NCI-H526 (cell line): Measurements from ENCODE around the gene RAB6C.
A peak's percentile ranks its signal among the peaks of the same experiment; 100 is the strongest.
"Not testable (repeated sequence)": the region's sequence is repeated elsewhere in the genome, so short reads cannot be mapped to it uniquely, and the experiment has no call there.

ENCODE experiments used
- DNase-seq, 2 experiments: peaks; one replicate each; lab custom pipeline; 2025; lab: John Stamatoyannopoulos, UW

The RAB6C gene

DNA sequence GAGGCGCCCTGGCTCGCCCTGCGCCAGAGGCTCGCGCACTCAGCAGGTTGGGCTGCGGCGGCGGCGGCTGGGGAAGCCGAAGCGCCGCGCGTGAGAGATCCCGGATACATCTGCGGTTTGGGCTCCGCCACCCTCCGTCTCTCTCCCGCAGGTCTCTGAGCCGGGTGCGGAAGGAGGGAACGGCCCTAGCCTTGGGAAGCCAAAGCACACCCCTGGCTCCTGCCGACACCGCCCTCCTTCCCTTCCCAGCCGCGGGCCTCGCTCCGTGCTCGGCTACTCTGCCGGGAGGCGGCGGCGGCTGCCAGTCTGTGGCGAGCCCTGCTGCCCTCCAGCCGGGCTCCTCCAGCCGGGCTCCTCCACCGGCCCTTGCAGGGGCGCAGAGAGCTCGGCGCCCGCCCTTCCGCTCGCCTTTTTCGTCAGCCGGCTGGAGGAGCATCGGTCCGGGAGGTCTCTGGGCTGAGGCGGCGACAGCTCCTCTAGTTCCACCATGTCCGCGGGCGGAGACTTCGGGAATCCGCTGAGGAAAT, at the start of gene RAB6C:
Gene RAB6C (plus strand): TSS at position 38 of the 527 bp plus-strand sequence. CDS start 450 bp downstream, at position 488.
- DNase-seq: peak; percentile 38 to 85

- DNase-seq: no peak
Measured at GRCh38 chr2:129930451-129930850, 49.0 kb upstream of the RAB6C start.

- DNase-seq: not testable (repeated sequence)
Measured at GRCh38 chr2:129933387-129933786, 46.1 kb upstream of the RAB6C start.

- DNase-seq: peak in 1 of 2 experiments; percentile 32
Measured at GRCh38 chr2:129934044-129934822, 45.2 kb upstream of the RAB6C start.

DNA sequence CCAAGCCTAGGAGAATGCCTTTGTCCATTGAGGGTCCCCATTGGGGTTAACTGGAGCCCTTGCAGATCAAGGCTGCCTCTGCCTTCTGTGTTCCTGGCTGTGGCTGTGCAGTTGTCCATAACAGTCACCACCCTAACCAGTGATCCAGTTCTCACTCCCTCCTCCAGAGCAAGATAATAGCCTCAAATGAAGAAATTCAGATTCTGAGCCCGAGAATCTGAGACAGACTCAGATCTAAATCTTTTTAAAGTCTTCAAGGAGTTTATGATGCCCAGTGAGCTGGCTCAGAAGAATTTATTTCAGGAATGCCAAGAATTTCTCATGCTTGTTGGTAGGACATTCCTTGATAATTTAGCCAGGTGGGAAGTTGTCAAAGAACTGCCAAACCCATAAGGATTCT, 44.3 kb upstream of the RAB6C start:
- DNase-seq: no peak

DNA sequence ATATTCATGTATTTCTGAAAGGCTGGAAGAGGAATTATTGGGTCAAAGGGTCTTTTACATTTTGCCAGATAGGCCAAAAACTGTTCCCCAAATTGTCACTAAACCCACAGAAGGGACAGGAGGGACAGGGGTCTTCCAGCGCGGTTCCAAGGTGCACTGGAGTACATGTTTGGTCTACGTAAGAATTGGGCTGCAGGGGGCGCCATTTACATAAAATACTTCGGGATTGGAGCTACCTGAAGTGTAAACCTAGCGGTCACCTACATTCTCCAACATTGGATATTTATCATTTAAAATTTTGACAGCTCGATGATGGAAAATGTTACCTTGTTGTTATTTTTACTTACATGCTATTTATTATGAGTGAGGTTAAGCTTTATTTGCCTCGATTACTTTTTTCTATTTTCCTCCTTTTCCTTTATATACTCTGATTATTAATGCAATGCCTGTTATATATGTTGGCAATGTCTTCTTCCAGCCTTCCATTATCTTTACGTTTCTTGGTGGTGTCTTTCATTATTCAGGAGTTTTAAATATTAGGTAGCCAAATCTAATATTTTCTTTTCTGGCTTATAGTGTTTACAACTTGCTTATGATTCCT, 43.0 kb upstream of the RAB6C start:
- peak in 1 of 2 experiments; percentile 83 for DNase-seq

DNA sequence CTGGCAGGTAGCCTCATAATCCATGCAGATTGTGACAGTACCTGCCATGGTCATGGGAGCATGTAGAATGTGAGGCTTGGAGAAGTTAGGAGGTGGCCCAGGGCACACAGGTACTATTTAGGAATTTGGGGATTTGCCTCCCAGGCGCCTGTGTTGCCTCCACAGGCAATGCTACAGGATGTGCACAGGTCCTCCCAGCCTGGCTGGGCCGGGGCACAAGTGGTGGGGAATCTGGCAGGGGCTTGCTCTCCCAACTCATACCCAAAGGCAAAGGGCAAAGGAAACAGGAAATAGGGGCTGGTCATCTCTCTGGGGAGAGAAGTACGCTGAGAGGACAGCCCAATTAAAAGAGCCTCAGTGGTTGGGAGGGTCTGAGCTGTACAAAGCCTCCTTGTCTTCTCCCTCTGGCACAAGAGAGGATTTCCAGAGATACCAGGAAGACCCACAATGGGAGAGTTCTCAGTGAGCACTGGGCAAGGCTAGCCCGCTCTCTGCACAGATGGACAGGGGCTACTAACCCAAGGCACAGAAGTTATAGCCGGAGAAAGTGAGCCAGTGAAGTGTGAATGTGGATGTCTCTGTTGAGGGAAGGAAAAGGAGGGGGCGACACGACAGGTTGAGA, 40.5 kb upstream of the RAB6C start:
- DNase-seq: not testable (repeated sequence)

DNA sequence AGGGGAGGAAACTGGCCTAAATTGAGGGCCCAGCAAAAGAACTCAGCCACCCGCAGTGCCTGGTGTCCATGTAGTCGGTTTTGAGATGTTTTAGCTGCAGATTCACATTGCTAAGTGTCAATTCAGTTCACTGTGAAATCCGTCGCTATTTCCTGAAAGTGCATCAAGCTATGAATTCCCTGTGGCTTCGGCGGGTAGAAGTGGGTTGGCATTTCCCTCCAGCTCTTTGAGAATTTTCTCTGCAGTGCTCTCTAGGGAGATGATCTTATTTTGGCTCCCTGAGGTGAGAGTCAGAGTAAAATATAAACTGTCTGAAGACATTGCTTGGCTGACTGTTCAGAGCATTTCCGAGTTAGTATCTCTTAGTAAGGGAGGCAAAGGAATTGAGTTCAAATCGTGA, 36.0 kb upstream of the RAB6C start:
- DNase-seq: not testable (repeated sequence)

DNA sequence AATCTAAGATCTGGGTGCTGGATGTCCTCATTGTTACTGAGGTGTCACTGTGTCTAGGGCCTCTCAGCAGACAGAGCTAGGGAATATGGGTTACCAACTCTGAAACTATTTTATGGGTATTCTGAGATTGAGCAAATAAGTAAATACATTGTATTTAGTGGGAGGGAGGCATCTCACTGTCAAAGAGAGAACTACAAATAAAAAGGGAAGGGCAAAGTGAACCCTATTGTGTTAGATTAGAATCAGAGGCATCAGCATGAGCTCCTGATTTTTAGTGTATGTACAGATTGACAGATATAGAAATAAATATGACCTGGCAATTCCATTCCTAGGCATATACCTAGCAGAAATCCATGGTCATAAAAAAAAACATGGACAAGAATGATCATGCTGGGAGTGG, 33.9 kb upstream of the RAB6C start:
- DNase-seq: no peak

- DNase-seq: not testable (repeated sequence)
Measured at GRCh38 chr2:129947712-129948111, 31.8 kb upstream of the RAB6C start.

GRCh38 chr2:129956171-129956570, 23.3 kb upstream of the RAB6C start:
- DNase-seq: not testable (repeated sequence)

GRCh38 chr2:129957891-129958290, 21.6 kb upstream of the RAB6C start:
- DNase-seq: no peak

GRCh38 chr2:129958736-129959135, 20.7 kb upstream of the RAB6C start:
- not testable (repeated sequence) for DNase-seq

DNA sequence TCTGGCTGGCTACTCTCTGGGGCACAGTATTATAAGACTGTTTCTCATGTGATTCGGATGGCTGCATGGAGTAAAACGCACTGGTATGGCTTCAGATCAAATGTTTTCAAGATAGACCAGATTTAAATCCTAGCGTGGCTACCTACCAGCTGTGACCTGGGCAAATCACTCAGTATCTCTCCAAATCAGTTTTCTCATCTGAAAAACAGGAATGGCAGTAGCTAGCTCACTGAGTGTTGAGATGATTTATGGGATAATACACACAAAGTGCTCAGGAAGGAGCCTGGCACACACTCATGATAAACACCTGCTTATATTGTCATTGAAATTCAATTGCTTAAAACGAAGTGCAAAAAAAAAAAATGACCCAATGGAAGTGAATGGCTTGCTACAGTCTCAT, 10.9 kb upstream of the RAB6C start:
- peak in 1 of 2 experiments; percentile 10 for DNase-seq

DNA sequence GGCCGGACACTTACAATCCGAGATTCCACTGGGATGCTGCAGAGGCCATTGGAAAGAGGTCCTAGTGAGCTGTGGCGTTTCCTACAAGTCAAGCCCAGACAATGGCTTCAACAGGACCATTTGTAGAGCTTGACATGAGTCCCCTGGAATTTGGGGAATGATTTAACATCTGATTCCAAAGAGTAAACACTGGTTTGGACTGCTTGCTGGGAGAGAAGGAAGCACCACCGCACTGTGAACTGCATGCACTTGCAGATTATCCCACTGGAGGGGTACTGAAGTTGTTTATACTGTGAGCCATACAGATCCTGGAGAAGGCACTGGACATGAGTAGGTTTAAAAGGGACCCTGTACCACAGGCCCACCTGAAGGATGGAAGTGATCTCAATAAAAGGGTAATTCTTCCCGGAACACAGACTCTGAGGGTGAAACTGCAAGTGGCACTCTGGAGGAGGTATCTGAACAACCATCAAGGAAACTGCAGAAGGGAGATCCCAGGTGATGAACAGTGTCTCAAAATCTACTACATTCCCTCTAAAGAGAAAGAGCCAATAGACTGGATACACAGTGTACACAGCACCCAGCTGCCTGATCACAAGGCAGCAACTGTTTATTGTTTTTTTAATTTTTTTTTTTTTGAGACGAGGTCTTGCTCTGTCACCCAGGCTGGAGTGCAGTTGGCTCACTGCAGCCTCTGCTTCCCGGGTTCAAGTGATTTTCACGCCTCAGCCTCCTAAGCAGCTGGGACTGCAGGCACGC, 4.3 kb upstream of the RAB6C start:
- no peak for DNase-seq

GRCh38 chr2:129976969-129977368, 2.5 kb upstream of the RAB6C start:
- DNase-seq: not testable (repeated sequence)

DNA sequence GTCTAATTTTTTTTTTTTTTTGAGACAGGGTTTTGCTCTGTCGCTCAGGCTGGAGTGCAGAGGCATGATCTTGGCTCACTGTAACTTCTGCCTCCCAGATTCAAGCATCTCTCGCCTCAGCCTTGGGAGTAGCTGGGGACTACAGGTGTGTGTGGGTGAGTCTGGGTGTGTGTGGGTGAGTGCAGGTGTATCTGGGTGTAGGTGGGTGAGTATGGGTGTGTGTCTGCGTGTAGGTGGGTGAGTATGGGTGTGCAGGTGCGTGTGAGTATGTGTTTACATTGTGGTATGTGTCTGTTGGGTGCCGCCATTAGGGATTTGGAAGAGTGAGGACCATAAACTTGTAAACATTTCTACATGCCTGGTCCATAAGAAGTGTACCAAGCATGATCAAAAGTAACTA, 1.5 kb upstream of the RAB6C start:
- no peak for DNase-seq

DNA sequence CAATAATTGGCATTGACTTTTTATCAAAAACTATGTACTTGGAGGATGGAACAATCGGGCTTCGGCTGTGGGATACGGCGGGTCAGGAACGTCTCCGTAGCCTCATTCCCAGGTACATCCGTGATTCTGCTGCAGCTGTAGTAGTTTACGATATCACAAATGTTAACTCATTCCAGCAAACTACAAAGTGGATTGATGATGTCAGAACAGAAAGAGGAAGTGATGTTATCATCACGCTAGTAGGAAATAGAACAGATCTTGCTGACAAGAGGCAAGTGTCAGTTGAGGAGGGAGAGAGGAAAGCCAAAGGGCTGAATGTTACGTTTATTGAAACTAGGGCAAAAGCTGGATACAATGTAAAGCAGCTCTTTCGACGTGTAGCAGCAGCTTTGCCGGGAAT, 780 bp downstream of the RAB6C start:
- not testable (repeated sequence) for DNase-seq

GRCh38 chr2:129981689-129982088, 2.2 kb downstream of the RAB6C start:
- DNase-seq: not testable (repeated sequence)

GRCh38 chr2:129984426-129984825, 5.0 kb downstream of the RAB6C start:
- DNase-seq: no peak

GRCh38 chr2:129992415-129993006, 13.0 kb downstream of the RAB6C start:
- DNase-seq: not testable (repeated sequence)

GRCh38 chr2:129993151-129993550, 13.7 kb downstream of the RAB6C start:
- DNase-seq: not testable (repeated sequence)
